Esophagus muscularis mucosa (tissue), 3 donors: Measurements from ENCODE around the gene BLOC1S3.

ENCODE experiments used
- POLR2A ChIP-seq: fragments of 450-650 bp; IDR thresholded peaks from one replicate; pipeline ENCODE4 v1.6.1; 2017; ENCODE audit warnings: antibody characterized with exemption, moderate library complexity, mild to moderate bottlenecking, low read depth
- TF ChIP-seq, protein P1 (sequence below), 3 experiments: fragments of 200-600 bp in 2 of 3; fragments of 450-650 bp in 1 of 3; sonication (generic) in 2 of 3; IDR thresholded peaks; one replicate each; pipeline ENCODE4 v1.5.1; 2017 to 2019; ENCODE audit warnings: antibody characterized with exemption in 3 of 3, mild to moderate bottlenecking in 2 of 3, moderate library complexity in 1 of 3

DNA sequence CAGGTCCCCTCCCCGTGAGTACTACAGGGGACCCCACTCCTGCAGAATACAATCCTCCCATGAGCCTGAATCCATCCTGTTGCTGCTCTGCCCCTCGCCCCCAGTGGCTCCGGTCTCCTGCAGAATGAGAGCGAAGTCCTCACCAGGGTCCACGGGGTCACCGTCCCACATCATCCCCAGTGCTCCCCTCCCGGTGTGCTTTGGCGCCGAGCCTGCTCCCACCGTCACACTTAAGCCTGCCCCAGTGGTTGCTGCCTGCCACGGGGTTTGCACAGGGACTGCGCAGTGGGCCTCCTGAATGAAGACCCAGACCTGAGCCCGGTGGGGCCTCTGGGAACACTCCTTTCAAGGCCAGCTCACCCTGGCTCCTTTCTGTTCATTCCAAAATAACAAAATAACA lies 48.3 kb upstream of the BLOC1S3 start:
- TF ChIP-seq, protein P1, sequence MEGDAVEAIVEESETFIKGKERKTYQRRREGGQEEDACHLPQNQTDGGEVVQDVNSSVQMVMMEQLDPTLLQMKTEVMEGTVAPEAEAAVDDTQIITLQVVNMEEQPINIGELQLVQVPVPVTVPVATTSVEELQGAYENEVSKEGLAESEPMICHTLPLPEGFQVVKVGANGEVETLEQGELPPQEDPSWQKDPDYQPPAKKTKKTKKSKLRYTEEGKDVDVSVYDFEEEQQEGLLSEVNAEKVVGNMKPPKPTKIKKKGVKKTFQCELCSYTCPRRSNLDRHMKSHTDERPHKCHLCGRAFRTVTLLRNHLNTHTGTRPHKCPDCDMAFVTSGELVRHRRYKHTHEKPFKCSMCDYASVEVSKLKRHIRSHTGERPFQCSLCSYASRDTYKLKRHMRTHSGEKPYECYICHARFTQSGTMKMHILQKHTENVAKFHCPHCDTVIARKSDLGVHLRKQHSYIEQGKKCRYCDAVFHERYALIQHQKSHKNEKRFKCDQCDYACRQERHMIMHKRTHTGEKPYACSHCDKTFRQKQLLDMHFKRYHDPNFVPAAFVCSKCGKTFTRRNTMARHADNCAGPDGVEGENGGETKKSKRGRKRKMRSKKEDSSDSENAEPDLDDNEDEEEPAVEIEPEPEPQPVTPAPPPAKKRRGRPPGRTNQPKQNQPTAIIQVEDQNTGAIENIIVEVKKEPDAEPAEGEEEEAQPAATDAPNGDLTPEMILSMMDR (IDR thresholded peaks at IDR 0.05): no peak
- TF ChIP-seq POLR2A: no peak
